Endothelial cell of umbilical vein (primary cell): Measurements from ENCODE around the gene SCN11A. TPM values are rescaled to one million over a fixed set of nuclear protein-coding genes. Genes with fewer than 3 reads are reported as not detected.

Source experiments
- BruUV-seq: library from RNA; stranded (reverse); fragments of 400-500 nt; replicated peaks from 2 replicates; lab custom pipeline; 2021; lab: Mats Ljungman, UMichigan
- CTCF ChIA-PET: fragments of 300-600, 350-600 bp; sonication (Branson Sonifier 250); formaldehyde crosslinking; loops from one replicate; lab custom pipeline; 2021; ENCODE audit warnings: antibody characterized with exemption, inconsistent platforms; lab: Charles Lee
- POLR2A ChIA-PET: fragments of 300-600, 350-600 bp; sonication (Branson Sonifier 250); formaldehyde crosslinking; loops from one replicate; lab custom pipeline; 2021; ENCODE audit warnings: antibody characterized with exemption, inconsistent platforms; lab: Charles Lee
- DNase-seq: peaks from one replicate; pipeline ENCODE4 v3.0.0-alpha.2; 2011; ENCODE audit warnings: low read depth, low spot score
- FAIRE-seq: peaks from 2 replicates; lab custom pipeline; 2011; peaks lifted over from hg19 to GRCh38; lab: Jason Lieb, UNC
- H2AFZ ChIP-seq: 2 replicates; pipeline ENCODE4 v1.6.0; 2012; ENCODE audit warnings: low read depth, low read length, control low read depth, inconsistent platforms
- H3K27ac ChIP-seq: 2 replicates; pipeline ENCODE4 v1.5.1; 2011; ENCODE audit warnings: low read depth, mild to moderate bottlenecking, control low read depth, low read length, moderate library complexity; ENCODE audit not compliant: insufficient read depth
- H3K27me3 ChIP-seq, 2 experiments: 2 replicates each; pipeline versions ENCODE4 v1.6.0 to v1.6.1; 2011; ENCODE audit warnings: low read length in 2 of 2, mixed read lengths in 1 of 2; ENCODE audit not compliant: control insufficient read depth in 2 of 2, insufficient read depth in 2 of 2
- H3K36me3 ChIP-seq, 2 experiments: 2 replicates in 1 of 2; 3 replicates in 1 of 2; pipeline ENCODE4 v1.5.1; 2011; ENCODE audit warnings: low read length in 2 of 2, mild to moderate bottlenecking in 1 of 2, moderate library complexity in 1 of 2; ENCODE audit not compliant: control insufficient read depth in 2 of 2, insufficient read depth in 2 of 2; ENCODE audit errors: extremely low read depth in 1 of 2
- H3K4me1 ChIP-seq: 3 replicates; pipeline ENCODE4 v1.5.1; 2011; ENCODE audit warnings: mild to moderate bottlenecking, low read length; ENCODE audit not compliant: control insufficient read depth, insufficient read depth; ENCODE audit errors: extremely low read depth
- H3K4me2 ChIP-seq: 2 replicates; pipeline ENCODE4 v1.6.1; 2011; ENCODE audit warnings: low read length, control low read depth, mixed read lengths; ENCODE audit not compliant: insufficient read depth
- H3K4me3 ChIP-seq, 3 experiments: fragments of 200-600 bp in 1 of 3; sonication (generic), shearing (Covaris generic) in 1 of 3; replicated peaks in 1 of 3; 2 replicates each; pipeline ENCODE4 v1.5.1; 2011 to 2016; ENCODE audit warnings: control low read depth in 3 of 3, low read length in 3 of 3, mild to moderate bottlenecking in 2 of 3, inconsistent platforms in 1 of 3, low read depth in 1 of 3, moderate library complexity in 1 of 3; ENCODE audit not compliant: insufficient read depth in 1 of 3
- H3K79me2 ChIP-seq: 2 replicates; pipeline ENCODE4 v1.6.0; 2012; ENCODE audit warnings: low read length, inconsistent platforms; ENCODE audit not compliant: control insufficient read depth, insufficient read depth
- H3K9ac ChIP-seq: replicated peaks from 2 replicates; pipeline ENCODE3; 2011; ENCODE audit warnings: low read length, control low read depth; ENCODE audit not compliant: insufficient read depth; ENCODE audit errors: extremely low read depth
- H3K9me1 ChIP-seq: replicated peaks from 3 replicates; pipeline ENCODE4 v1.6.0; 2011; ENCODE audit warnings: mild to moderate bottlenecking, low read length; ENCODE audit not compliant: control insufficient read depth, insufficient read depth; ENCODE audit errors: extremely low read depth
- H3K9me3 ChIP-seq: replicated peaks from 2 replicates; pipeline ENCODE4 v1.5.1; 2012; ENCODE audit warnings: low read length, inconsistent platforms; ENCODE audit not compliant: control insufficient read depth, insufficient read depth
- H4K20me1 ChIP-seq: replicated peaks from 2 replicates; pipeline ENCODE3; 2011; ENCODE audit warnings: mild to moderate bottlenecking, low read length; ENCODE audit not compliant: control insufficient read depth, insufficient read depth; ENCODE audit errors: extremely low read depth
- EZH2 ChIP-seq: IDR thresholded peaks from 2 replicates; pipeline ENCODE4 v1.6.1; 2012; ENCODE audit warnings: borderline replicate concordance, low read depth, mild to moderate bottlenecking, moderate library complexity, low read length, inconsistent platforms; ENCODE audit not compliant: severe bottlenecking
- FOS ChIP-seq: IDR thresholded peaks from 2 replicates; pipeline ENCODE4 v1.6.1; 2011; ENCODE audit warnings: mild to moderate bottlenecking, low read length, moderate library complexity, borderline replicate concordance; ENCODE audit not compliant: insufficient read depth
- GATA2 ChIP-seq: IDR thresholded peaks from 2 replicates; pipeline ENCODE4 v1.7.0; 2011; ENCODE audit warnings: low read depth, mild to moderate bottlenecking, moderate library complexity, mixed read lengths, low read length; ENCODE audit not compliant: insufficient read length, insufficient read depth
- JUN ChIP-seq: IDR thresholded peaks from 2 replicates; pipeline ENCODE4 v1.6.1; 2011; ENCODE audit warnings: borderline replicate concordance, low read depth; ENCODE audit not compliant: insufficient read length, insufficient read depth
- MYC ChIP-seq: IDR thresholded peaks from one replicate; pipeline ENCODE4 v1.6.1; 2011; ENCODE audit warnings: mild to moderate bottlenecking, low read depth, low read length
- POLR2A ChIP-seq: IDR thresholded peaks from 2 replicates; pipeline ENCODE4 v1.6.1; 2012; ENCODE audit warnings: low read depth, mild to moderate bottlenecking, control low read depth, low read length
- POLR2AphosphoS5 ChIP-seq: IDR thresholded peaks from 2 replicates; pipeline ENCODE4 v1.6.1; 2012; ENCODE audit warnings: low read depth, mild to moderate bottlenecking, control low read depth, low read length, moderate library complexity; ENCODE audit not compliant: insufficient read depth
- dilution Hi-C: fragments of 300-500 bp; cut with MboI; formaldehyde crosslinking; loops from one replicate; pipeline ENCODE4 v1.15.0; 2019; ENCODE audit warnings: low sequenced_read_pairs; ENCODE audit not compliant: extremely low pct_ligation_motif_present
- intact Hi-C: fragments of 100-400 bp; cut with micrococcal nuclease; formaldehyde crosslinking; loops from one replicate; pipeline ENCODE4 v1.10.0; 2022
- polyA plus RNA-seq, 4 experiments: library from polyadenylated mRNA; depleted of rRNA in 3 of 4; stranded (reverse) in 3 of 4; unstranded in 1 of 4; fragments of >200 nt; gene quantifications; 2 replicates each; pipeline versions ENCODE4 v1.2.1 to v1.2.3, GENCODE V29; 2011 to 2012; ENCODE audit warnings: missing spikeins in 1 of 4
- total RNA-seq: library from RNA; stranded (reverse); gene quantifications from 2 replicates; pipeline ENCODE4 v1.2.3, GENCODE V29; 2021
- TF ChIP-seq, protein P1 (sequence below), 2 donors: IDR thresholded peaks; 1 replicate in 1 of 2; 2 replicates in 1 of 2; pipeline ENCODE4 v1.5.1; 2011; ENCODE audit warnings: low read length in 2 of 2, mild to moderate bottlenecking in 2 of 2, moderate library complexity in 2 of 2, control low read depth in 1 of 2, inconsistent platforms in 1 of 2, low read depth in 1 of 2; ENCODE audit not compliant: insufficient read depth in 1 of 2; ENCODE audit errors: extremely low read depth in 1 of 2
- TF ChIP-seq, protein P2 (sequence below): IDR thresholded peaks from 2 replicates; pipeline ENCODE4 v1.6.1; 2011; ENCODE audit not compliant: insufficient read depth, insufficient read length

Gene SCN11A
- total and polyA plus RNA-seq, 2 donors (not counting 3 experiments of a cell fraction or from before 2014, with no cell fraction given) = 0.06 to 0.07 TPM

DNA sequence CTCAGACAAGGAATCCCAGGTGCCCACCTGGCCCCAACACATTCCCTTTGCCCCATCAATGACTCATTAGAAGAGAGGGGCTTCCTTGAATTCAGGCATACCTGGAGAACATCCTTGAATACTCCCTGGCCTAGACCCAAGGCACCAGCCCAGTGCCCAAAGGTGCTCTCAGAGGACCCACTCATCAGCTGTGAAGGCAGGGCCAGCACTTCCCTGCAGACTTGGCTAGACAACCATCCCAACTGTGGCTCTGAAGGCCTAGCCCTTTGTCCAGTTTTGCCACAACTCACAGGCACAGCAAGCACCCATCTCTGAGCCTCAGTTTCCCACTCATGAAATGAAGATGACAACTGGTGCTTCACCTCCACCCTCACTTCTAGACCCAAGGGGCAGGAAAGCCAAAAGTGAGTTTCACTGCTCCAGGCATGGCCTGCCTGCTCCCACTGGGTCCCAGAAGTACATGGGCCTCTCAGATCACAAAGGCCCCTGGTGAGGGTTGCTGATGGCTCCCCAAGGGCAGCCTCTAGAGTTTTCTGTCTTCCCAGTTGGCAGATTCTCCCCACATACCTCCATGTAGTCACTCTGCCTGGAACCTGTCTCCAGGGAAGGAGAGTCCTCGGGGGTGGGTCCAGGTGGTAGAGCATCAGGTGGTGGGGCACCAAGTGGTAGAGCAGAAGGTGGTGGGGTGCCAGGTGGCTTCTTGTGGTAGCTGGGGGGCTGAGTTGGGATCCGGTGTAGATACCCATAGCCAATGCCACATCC is 48.2 kb upstream of the SCN11A start:
- BruUV-seq = no TSS peak

DNA sequence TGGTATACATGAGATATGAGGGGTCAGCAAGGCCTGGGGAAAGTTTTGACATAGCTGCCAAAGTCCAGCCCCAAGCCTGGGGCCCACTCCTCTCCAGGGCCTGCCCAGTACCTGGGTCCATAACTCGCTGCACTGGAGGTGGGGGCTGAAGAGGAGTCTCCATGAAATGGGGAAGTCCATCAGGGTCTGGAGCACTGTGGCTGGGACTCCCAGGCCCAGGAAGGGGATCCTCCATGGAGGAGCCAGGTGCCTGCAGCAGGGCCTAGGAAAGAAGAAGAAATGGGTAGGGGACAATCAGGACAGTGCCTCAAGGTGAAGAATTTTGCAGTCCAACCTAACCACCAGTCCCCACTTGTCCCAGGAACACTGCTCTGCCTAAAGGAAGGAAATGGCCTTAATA is 47.5 kb upstream of the SCN11A start:
- H4K20me1 ChIP-seq = no peaks in the 10 kb centered on the region
- H3K36me3 ChIP-seq = peaks cover 22 to 39% of the 10 kb centered on the region in 2 experiments
- no peak overlapping the region for H2AFZ ChIP-seq
- no peak overlapping the region for H3K27ac ChIP-seq
- dilution Hi-C loops (no loop called here), intact Hi-C loops (no loop called here)
- peaks cover 20% of the 10 kb centered on the region for H3K79me2 ChIP-seq
- no peaks in the 10 kb centered on the region for H3K27me3 ChIP-seq
- no peak for FAIRE-seq
- H3K4me1 ChIP-seq = no peaks in the 10 kb centered on the region
- no TSS peak for BruUV-seq
- CTCF ChIA-PET = no interaction called here
- H3K4me3 ChIP-seq = no peak overlapping the region
- no peaks in the 10 kb centered on the region for H3K9me1 ChIP-seq
- H3K9ac ChIP-seq = no peak overlapping the region
- DNase-seq = no peak
- TF ChIP-seq JUN = no peak
- no peak for TF ChIP-seq MYC
- no peak for TF ChIP-seq POLR2AphosphoS5
- TF ChIP-seq, protein P1, sequence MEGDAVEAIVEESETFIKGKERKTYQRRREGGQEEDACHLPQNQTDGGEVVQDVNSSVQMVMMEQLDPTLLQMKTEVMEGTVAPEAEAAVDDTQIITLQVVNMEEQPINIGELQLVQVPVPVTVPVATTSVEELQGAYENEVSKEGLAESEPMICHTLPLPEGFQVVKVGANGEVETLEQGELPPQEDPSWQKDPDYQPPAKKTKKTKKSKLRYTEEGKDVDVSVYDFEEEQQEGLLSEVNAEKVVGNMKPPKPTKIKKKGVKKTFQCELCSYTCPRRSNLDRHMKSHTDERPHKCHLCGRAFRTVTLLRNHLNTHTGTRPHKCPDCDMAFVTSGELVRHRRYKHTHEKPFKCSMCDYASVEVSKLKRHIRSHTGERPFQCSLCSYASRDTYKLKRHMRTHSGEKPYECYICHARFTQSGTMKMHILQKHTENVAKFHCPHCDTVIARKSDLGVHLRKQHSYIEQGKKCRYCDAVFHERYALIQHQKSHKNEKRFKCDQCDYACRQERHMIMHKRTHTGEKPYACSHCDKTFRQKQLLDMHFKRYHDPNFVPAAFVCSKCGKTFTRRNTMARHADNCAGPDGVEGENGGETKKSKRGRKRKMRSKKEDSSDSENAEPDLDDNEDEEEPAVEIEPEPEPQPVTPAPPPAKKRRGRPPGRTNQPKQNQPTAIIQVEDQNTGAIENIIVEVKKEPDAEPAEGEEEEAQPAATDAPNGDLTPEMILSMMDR (IDR thresholded peaks at IDR 0.05; ENCODE audit: extremely low read depth in 1 of 2, insufficient read depth in 1 of 2, low read depth in 1 of 2, low read length in 2 of 2) = no peak
- TF ChIP-seq GATA2 = no peak
- no peak for TF ChIP-seq FOS
- no peak for TF ChIP-seq POLR2A
- TF ChIP-seq, protein P2, sequence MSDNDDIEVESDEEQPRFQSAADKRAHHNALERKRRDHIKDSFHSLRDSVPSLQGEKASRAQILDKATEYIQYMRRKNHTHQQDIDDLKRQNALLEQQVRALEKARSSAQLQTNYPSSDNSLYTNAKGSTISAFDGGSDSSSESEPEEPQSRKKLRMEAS = no peak
- TF ChIP-seq EZH2 = no peak
- POLR2A ChIA-PET = no interaction called here
- no peaks in the 10 kb centered on the region for H3K9me3 ChIP-seq
- H3K4me2 ChIP-seq = no peak overlapping the region

More for the DNA sequence above, 48.2 kb upstream of the SCN11A start:
- Histone ChIP-seq H3K9me3 (no peaks in the 10 kb centered on the region), H3K4me2 (no peak overlapping the region), H3K27me3 (no peaks in the 10 kb centered on the region), H3K79me2 (peaks cover 26% of the 10 kb centered on the region), H3K4me3 (no peak overlapping the region), H3K36me3 (peaks cover 22 to 35% of the 10 kb centered on the region in 2 experiments), H3K9ac (no peak overlapping the region), H2AFZ (no peak overlapping the region), H4K20me1 (no peaks in the 10 kb centered on the region), H3K27ac (no peak overlapping the region), H3K4me1 (no peaks in the 10 kb centered on the region), H3K9me1 (no peaks in the 10 kb centered on the region)
- FAIRE-seq = no peak
- intact Hi-C loops (no loop called here), dilution Hi-C loops (no loop called here)
- ChIA-PET CTCF (interaction anchor here (3.7 kb wide), 1 partner anchor 192 kb away, joined by 21 read pairs; no protein-coding TSS in a partner anchor), POLR2A (no interaction called here)
- DNase-seq = no peak
- TF ChIP-seq FOS (no peak), JUN (no peak), GATA2 (no peak), POLR2AphosphoS5 (no peak)
- TF ChIP-seq, protein P2 = no peak
